Measurements from ENCODE around the gene CDK18. TPM values are rescaled to one million over a fixed set of nuclear protein-coding genes. Genes with fewer than 3 reads are reported as not detected.

Gene CDK18
- total RNA-seq, 4 donors from 2014 or later, result 13.6 to 22.4 (median 16.9) TPM

DNA sequence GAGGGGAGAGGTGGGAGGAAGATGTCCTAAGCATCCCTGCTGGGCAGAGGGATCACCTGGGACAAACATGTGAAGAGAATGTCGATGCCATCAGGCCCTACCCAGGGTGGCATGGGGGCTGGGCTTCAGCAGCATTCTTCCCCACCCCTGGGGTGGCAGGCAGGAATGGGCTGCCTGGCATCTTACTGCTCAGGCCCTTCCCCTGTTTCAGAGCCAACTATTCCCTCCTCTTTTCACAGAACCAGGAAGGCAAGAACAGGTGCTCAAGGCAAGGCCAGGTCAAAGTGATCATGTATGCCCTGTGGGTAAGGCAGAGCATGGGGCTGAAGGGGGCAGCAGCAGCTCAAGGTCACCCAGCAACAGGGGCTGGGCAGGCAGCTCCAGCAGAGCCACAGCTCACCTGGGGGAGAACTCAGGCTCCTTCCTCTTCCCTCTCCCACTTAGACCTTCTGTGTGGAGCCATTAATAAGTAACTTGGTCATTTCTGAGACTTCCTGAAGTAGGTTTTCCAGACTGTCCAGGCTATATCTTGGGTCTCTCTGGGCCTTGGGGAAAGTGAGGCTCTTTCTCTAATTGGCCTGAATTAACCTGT lies 70.9 kb downstream of the CDK18 start:
- Histone ChIP-seq H3K27ac (no peak overlapping the region), H3K4me1 (no peaks in the 10 kb centered on the region), H3K27me3 (no peaks in the 10 kb centered on the region), H3K4me3 (replicated peaks in 1 of 3) (no peak overlapping the region), H3K36me3 (no peaks in the 10 kb centered on the region), H3K9me3 (no peaks in the 10 kb centered on the region)
- intact Hi-C loops (cut with DNase I), result no loop called here
- DNase-seq, result no peak
- WGBS, 2 donors, result 40% methylated on average over 1 of the region's 1 CpG; no CpG with 5 or more reads in 1 of the 2 donors
- TF ChIP-seq CTCF (IDR thresholded peaks at IDR 0.05), result no peak
- no peak for TF ChIP-seq POLR2A (IDR thresholded peaks at IDR 0.05)

DNA sequence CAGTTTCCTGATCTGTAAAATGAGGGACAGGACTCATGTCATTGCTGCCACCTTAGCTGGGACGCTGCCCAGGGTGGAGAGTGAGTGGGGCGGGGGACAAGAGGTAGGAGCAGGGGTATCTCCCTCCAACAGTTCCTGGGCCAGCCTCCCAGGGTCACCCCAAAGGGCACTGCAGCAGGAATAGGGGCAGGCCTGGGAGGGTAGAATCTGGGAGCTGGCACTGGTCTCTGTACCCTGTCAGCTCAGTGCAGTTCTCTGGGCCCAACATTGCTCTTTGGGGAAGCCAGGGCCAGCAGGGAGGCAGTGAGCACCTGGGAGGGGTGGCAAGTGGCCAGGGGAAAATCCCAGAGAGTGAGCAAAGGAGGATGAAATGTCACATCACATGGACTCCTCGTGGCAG lies 71.5 kb downstream of the CDK18 start:
- Histone ChIP-seq H3K4me1 (no peaks in the 10 kb centered on the region), H3K36me3 (no peaks in the 10 kb centered on the region), H3K9me3 (no peaks in the 10 kb centered on the region), H3K4me3 (replicated peaks in 1 of 3) (no peak overlapping the region), H3K27me3 (no peaks in the 10 kb centered on the region), H3K27ac (no peak overlapping the region)
- no peak for DNase-seq
- 63 to 85% methylated on average over 3 of the region's 3 CpGs for WGBS, 2 donors
- TF ChIP-seq POLR2A (IDR thresholded peaks at IDR 0.05), result no peak
- TF ChIP-seq CTCF (IDR thresholded peaks at IDR 0.05), result no peak
- intact Hi-C loops (cut with DNase I), result no loop called here

DNA sequence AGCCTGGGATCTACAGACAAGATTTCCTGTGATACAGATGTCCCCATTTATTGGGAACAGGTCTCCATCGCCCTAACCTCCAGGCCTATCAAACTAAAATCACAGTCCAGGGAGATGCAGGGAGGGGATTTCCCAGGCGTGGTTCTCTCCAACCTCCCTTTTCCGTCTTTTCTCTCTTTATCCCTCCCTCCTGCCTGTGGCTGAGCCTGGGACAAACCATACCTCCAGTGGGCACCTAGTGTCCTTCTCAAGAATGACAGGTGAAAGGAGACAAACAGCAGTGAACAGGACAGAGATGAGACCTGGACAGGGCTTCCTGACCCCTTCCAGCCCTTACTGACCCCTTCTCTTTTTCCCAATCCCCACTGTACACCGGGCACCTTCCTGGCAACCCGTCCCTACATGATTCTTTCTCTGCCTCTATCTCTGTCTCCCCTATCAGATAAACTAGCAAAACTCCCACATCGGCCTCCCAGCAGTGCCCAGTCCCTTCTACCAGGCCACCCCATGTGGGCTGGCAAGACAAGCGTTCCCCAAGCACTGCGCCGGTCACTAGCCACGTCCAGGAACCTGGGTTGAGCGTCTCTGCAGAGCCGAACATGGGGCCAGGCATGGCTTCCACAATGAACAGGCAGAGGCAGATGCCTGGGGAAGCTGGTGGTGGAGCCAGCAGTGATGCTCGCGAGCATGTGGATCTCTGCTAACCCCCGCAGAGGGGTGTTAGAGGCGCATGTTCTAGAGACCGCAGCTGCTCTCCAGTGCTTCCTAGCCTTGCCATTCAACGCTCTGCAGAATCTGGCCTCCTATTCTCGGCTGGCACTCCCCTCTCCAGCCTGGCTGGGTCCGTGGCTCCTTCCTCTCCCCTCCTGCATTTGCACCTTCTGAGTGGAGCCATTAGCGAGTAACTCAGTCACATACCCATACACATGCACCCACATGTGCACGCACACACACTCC lies 72.6 kb downstream of the CDK18 start:
- Histone ChIP-seq H3K27ac (no peak overlapping the region), H3K4me1 (peaks cover under 1 to 2% of the 10 kb centered on the region in 2 donors), H3K9me3 (no peaks in the 10 kb centered on the region), H3K36me3 (no peaks in the 10 kb centered on the region), H3K4me3 (replicated peaks in 1 of 3) (no peak overlapping the region), H3K27me3 (no peaks in the 10 kb centered on the region)
- intact Hi-C loops (cut with DNase I), result no loop called here
- WGBS, 2 donors, result 75 to 76% methylated on average over 22 of the region's 22 CpGs
- DNase-seq, result no peak
- TF ChIP-seq POLR2A (IDR thresholded peaks at IDR 0.05) (no peak), CTCF (IDR thresholded peaks at IDR 0.05) (no peak)

- H3K4me3 ChIP-seq (replicated peaks in 1 of 3), result no peak overlapping the region
- WGBS, 2 donors, result 71 to 72% methylated on average over 13 of the region's 13 CpGs
- no peak overlapping the region for H3K27ac ChIP-seq
- intact Hi-C loops (cut with DNase I), result no loop called here
- no peaks in the 10 kb centered on the region for H3K27me3 ChIP-seq
- no peaks in the 10 kb centered on the region for H3K9me3 ChIP-seq
- H3K36me3 ChIP-seq, result no peaks in the 10 kb centered on the region
- TF ChIP-seq CTCF (IDR thresholded peaks at IDR 0.05) (no peak), POLR2A (IDR thresholded peaks at IDR 0.05) (no peak)
- DNase-seq, result no peak
- H3K4me1 ChIP-seq, result peaks cover 8 to 12% of the 10 kb centered on the region in 2 donors
Measured at GRCh38 chr1:205577874-205578658, 73.6 kb downstream of the CDK18 start.

Data from thyroid gland (tissue), 4 donors.